Transverse colon (tissue), 3 donors: ENCODE measurements around the gene EPYC.

Source experiments
- CTCF ChIP-seq, 5 experiments: fragments of 200-600 bp in 3 of 5; fragments of 450-650 bp in 2 of 5; sonication (generic) in 3 of 5; IDR thresholded peaks; 1 replicate in 2 of 5; 2 replicates in 3 of 5; pipeline ENCODE4 v1.5.1; 2016 to 2017; ENCODE audit warnings: antibody characterized with exemption in 5 of 5, inconsistent platforms in 3 of 5, mild to moderate bottlenecking in 2 of 5, moderate library complexity in 1 of 5
- EP300 ChIP-seq: sonication (generic); formaldehyde crosslinking; IDR thresholded peaks from one replicate; pipeline ENCODE4 v1.6.1; 2017; ENCODE audit warnings: antibody characterized with exemption, low read depth
- POLR2A ChIP-seq: fragments of 450-650 bp; IDR thresholded peaks from one replicate; pipeline ENCODE4 v1.6.1; 2016; ENCODE audit warnings: antibody characterized with exemption, mild to moderate bottlenecking, moderate library complexity

GRCh38 chr12:91021076-91021475, 16.3 kb upstream of the EPYC start:
- TF ChIP-seq EP300 (no peak), CTCF (IDR thresholded peaks at IDR 0.05) (no peak), POLR2A (no peak)
